NCI-H774 (cell line): ENCODE data around the gene EPN2.
A peak's percentile ranks its signal among the peaks of the same experiment; 100 is the strongest.

Experiments used
- DNase-seq: peaks from one replicate; lab custom pipeline; 2025; lab: John Stamatoyannopoulos, UW

The EPN2 gene

GRCh38 chr17:19365833-19366636 lies 128.9 kb downstream of the EPN2 start:
- no peak for DNase-seq

- DNase-seq: no peak
Observed at GRCh38 chr17:19366637-19366972, 129.4 kb downstream of the EPN2 start.

GRCh38 chr17:19368229-19368628 lies 131.1 kb downstream of the EPN2 start:
- DNase-seq: no peak

- DNase-seq: no peak
Observed at GRCh38 chr17:19369107-19369778, 132.1 kb downstream of the EPN2 start.

- no peak for DNase-seq
Observed at GRCh38 chr17:19369846-19370492, 132.8 kb downstream of the EPN2 start.

GRCh38 chr17:19370493-19370960 lies 133.4 kb downstream of the EPN2 start:
- no peak for DNase-seq

GRCh38 chr17:19371259-19372010 lies 134.3 kb downstream of the EPN2 start:
- no peak for DNase-seq

- DNase-seq: no peak
Observed at GRCh38 chr17:19372011-19372370, 134.8 kb downstream of the EPN2 start.

- no peak for DNase-seq
Observed at GRCh38 chr17:19372439-19372838, 135.3 kb downstream of the EPN2 start.

- DNase-seq: no peak
Observed at GRCh38 chr17:19372866-19373504, 135.8 kb downstream of the EPN2 start.

- no peak for DNase-seq
Observed at GRCh38 chr17:19374136-19374535, 137.0 kb downstream of the EPN2 start.

GRCh38 chr17:19375732-19376131 lies 138.6 kb downstream of the EPN2 start:
- no peak for DNase-seq

- peak; percentile 4 for DNase-seq
Observed at GRCh38 chr17:19376811-19377210, 139.6 kb downstream of the EPN2 start.

GRCh38 chr17:19377602-19378415 lies 140.6 kb downstream of the EPN2 start:
- DNase-seq: peak; percentile 92

- DNase-seq: no peak
Observed at GRCh38 chr17:19378416-19379360, 141.5 kb downstream of the EPN2 start, which contains the start of gene MAPK7. Gene MAPK7 (plus strand): TSS chr17:19378498. CDS start chr17:19378901, 403 bp downstream.

- no peak for DNase-seq
Observed at GRCh38 chr17:19379361-19380065, 142.3 kb downstream of the EPN2 start.

- DNase-seq: no peak
Observed at GRCh38 chr17:19380481-19381301, 143.5 kb downstream of the EPN2 start.

- DNase-seq: no peak
Observed at GRCh38 chr17:19381361-19381740, 144.2 kb downstream of the EPN2 start.
